GM12875 (cell line): ENCODE results near the gene BET1.

Experiments used
- H3K4me3 ChIP-seq: one replicate; pipeline ENCODE4 v1.5.1; 2011; ENCODE audit warnings: low read depth, low read length, control low read depth
- TF ChIP-seq, protein P1 (sequence below): IDR thresholded peaks from 2 replicates; pipeline ENCODE4 v1.5.1; 2011; ENCODE audit warnings: low read depth, mild to moderate bottlenecking, control low read depth, inconsistent platforms, low read length, moderate library complexity, borderline replicate concordance; ENCODE audit not compliant: insufficient read depth

Gene BET1

DNA sequence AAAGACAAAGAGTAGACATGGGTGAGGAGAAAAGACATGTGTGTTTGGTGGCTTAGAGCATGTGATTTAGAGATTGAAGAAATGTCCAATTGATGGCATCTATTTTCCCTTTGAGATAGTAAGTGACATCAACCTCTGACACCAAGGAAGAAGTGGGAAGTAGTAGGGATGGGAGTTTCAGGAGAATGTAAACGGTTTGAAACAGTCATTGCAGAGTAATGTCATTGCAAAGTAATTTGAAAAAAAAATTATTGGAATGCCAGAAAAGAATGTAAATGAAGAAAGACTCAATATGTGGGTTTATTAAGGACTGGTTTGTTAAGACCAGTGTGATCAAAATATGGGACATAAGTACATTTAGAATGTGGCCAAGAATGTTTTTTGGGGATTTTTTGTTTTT, 56.0 kb downstream of the BET1 start:
- TF ChIP-seq, protein P1, sequence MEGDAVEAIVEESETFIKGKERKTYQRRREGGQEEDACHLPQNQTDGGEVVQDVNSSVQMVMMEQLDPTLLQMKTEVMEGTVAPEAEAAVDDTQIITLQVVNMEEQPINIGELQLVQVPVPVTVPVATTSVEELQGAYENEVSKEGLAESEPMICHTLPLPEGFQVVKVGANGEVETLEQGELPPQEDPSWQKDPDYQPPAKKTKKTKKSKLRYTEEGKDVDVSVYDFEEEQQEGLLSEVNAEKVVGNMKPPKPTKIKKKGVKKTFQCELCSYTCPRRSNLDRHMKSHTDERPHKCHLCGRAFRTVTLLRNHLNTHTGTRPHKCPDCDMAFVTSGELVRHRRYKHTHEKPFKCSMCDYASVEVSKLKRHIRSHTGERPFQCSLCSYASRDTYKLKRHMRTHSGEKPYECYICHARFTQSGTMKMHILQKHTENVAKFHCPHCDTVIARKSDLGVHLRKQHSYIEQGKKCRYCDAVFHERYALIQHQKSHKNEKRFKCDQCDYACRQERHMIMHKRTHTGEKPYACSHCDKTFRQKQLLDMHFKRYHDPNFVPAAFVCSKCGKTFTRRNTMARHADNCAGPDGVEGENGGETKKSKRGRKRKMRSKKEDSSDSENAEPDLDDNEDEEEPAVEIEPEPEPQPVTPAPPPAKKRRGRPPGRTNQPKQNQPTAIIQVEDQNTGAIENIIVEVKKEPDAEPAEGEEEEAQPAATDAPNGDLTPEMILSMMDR: no peak
- H3K4me3 ChIP-seq: no peak overlapping the region

DNA sequence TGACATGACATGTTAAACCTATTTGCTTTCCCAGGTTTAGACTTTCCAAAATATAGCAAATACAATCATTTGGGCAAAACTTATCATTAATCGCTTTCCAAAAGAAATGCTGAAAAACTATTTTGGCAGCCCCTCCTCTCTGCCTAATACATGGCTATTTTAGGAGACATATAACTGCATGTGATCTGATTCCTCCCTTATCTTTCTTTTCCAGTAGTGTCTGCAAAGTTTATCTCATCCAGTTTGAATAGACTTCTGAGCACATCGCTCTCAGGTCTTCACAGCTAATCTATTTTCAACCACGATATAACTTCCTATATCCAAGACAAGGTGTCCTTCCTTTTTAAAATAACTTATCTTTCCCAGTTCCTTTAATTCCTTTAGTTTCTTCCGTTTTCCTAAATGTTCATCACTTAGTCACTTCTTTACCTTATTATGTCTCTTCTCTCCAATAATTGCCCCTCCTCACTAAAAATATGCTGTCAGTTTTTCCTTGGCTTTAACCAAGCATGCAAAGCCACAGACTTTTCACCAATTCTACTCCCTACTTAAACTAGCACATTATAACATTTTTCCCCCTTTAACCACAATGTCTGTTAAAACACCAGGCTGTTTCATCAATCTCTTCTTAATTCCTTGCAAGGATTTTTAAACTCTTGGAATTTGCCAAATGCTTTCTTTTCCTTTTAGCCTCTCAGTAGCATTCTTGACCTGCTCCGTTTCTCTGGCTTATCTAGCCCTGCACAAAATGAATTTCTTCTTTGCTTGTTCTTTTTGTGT, 58.2 kb downstream of the BET1 start:
- TF ChIP-seq, protein P1: no peak
- H3K4me3 ChIP-seq: no peak overlapping the region

DNA sequence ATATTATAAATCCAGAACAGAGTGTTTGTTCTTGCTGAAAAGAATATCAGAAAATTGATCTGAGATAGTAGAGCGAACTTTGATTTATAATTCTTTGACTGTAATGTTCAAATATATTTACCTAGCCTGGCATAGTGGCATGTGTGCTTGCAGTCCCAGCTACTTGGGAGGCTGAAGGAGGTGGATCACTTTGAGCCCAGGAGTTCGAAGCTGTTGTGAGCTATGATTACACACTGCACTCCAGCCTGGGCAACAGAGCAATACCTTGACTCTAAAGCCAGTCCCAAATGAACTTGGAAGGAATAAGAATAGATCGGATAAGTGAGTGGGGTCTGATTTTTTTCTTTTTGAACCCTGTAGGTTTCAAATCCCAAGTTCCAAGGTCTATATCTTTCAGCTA, 59.1 kb downstream of the BET1 start:
- TF ChIP-seq, protein P1: no peak

DNA sequence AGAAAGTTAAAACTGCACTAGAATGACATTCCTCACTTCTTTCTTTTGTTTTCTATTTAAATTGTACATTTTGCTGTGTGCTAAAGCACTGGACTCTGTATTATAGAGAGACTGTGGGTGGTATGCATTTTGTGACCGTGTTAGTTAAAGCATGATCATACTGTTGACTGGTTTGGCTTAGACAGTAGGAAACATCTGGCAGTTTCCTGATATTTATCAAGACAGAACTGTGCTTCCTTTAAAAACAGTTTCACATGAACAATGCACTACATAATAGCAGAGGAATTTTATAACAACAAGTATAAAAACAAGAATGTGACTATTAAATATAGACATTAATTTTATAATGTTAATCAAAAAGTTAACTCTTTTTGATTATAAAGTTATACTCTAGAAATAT, 59.5 kb downstream of the BET1 start:
- TF ChIP-seq, protein P1: no peak
- H3K4me3 ChIP-seq: no peak overlapping the region

More for the DNA sequence above, 59.1 kb downstream of the BET1 start:
- H3K4me3 ChIP-seq: no peak overlapping the region

DNA sequence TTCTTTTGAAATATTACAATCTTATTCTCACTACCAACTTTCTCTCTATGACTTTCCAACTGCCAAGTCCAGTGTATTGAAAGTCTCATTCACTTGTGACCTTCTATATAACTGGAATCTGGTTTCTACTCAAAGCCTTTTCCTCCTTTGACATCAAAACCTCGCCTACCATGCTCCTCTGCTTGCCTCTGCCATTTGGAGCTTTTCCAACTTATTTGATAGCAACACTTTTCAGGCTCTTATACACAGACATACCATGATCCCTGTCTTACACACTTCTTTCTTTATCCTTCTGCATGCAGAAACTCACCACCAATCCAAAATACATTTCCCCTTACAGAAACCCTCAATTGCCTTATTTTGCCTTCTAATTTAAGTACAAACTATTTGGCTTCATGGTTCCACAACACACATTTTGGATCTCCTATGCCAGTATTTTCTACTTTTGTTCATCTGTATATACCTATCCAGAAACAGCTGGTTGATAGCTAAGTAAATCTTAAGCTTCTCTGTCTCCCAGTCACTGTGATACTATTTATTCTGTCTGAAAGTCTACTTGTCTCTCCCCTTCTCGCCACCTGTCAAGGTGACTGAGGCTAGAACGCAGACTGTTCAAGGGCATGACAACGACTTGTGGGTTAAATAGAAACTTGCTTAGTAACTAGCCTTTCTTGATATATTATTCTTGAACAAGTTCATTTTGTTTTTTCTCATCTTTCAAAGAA, 60.2 kb downstream of the BET1 start:
- no peak overlapping the region for H3K4me3 ChIP-seq
- TF ChIP-seq, protein P1: no peak
